ENCODE measurements around the gene ARNT2.

ARNT2 gene

DNA sequence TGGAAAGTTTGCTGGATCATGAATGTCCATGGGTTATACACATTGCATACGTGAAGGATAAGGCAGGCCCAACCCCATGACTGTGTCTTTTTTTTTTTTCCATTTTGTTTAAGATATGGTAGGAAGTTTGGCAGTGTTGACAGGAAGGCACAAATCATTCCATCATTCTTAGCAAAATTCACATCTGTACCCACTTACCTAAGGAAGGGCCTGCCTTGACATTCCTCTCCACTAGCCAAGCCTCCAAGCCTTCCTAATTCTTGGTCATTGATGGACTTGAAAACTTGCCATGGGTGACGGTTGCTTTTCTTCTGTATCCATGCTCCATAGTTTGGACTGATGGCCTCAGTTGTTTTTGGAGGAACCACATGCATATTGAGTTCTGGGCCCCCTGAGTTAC lies 54.4 kb downstream of the ARNT2 start:
- H3K4me2 ChIP-seq (ENCODE audit: low read length): no peak overlapping the region
- no peaks in the 10 kb centered on the region for H3K9me3 ChIP-seq (replicated peaks; ENCODE audit: low read length)
- no peak overlapping the region for H3K4me3 ChIP-seq (ENCODE audit: low read length)
- no peaks in the 10 kb centered on the region for H3K36me3 ChIP-seq (ENCODE audit: insufficient read depth, low read length)
- peaks cover 35% of the 10 kb centered on the region for H3K4me1 ChIP-seq (ENCODE audit: control insufficient read depth, insufficient read depth, low read length)
- H3K27me3 ChIP-seq (ENCODE audit: control insufficient read depth, insufficient read depth, low read length): no peaks in the 10 kb centered on the region
- no peak overlapping the region for H3K9ac ChIP-seq (ENCODE audit: low read depth, low read length)

DNA sequence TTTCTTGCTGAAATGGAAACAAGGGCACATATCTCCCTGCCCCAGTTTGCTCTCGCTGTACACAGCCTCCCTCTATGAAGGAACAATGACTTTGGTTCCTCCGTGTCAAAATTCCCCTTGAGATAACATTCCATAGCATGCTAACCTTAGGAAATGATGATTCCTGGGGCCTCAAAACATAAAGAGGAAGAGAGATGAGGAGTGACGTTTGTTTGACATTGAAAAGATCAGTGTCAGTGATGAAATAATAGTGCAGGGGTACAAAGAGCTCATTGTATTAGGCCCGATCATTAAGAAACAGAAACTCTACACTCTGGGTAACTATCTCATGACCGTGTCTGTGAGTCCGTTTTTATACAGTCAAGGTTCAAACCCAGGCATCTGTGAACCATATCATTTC lies 55.2 kb downstream of the ARNT2 start:
- no peaks in the 10 kb centered on the region for H3K9me3 ChIP-seq (replicated peaks; ENCODE audit: low read length)
- no peak overlapping the region for H3K4me2 ChIP-seq (ENCODE audit: low read length)
- no peak overlapping the region for H3K9ac ChIP-seq (ENCODE audit: low read depth, low read length)
- no peak overlapping the region for H3K4me3 ChIP-seq (ENCODE audit: low read length)
- H3K27me3 ChIP-seq (ENCODE audit: control insufficient read depth, insufficient read depth, low read length): no peaks in the 10 kb centered on the region
- H3K36me3 ChIP-seq (ENCODE audit: insufficient read depth, low read length): no peaks in the 10 kb centered on the region
- H3K4me1 ChIP-seq (ENCODE audit: control insufficient read depth, insufficient read depth, low read length): peaks cover 34% of the 10 kb centered on the region

GRCh38 chr15:80459818-80460217 lies 55.6 kb downstream of the ARNT2 start:
- no peaks in the 10 kb centered on the region for H3K27me3 ChIP-seq (ENCODE audit: control insufficient read depth, insufficient read depth, low read length)
- peaks cover 31% of the 10 kb centered on the region for H3K4me1 ChIP-seq (ENCODE audit: control insufficient read depth, insufficient read depth, low read length)
- H3K4me3 ChIP-seq (ENCODE audit: low read length): no peak overlapping the region
- no peak overlapping the region for H3K4me2 ChIP-seq (ENCODE audit: low read length)
- no peaks in the 10 kb centered on the region for H3K9me3 ChIP-seq (replicated peaks; ENCODE audit: low read length)
- H3K9ac ChIP-seq (ENCODE audit: low read depth, low read length): no peak overlapping the region
- no peaks in the 10 kb centered on the region for H3K36me3 ChIP-seq (ENCODE audit: insufficient read depth, low read length)

DNA sequence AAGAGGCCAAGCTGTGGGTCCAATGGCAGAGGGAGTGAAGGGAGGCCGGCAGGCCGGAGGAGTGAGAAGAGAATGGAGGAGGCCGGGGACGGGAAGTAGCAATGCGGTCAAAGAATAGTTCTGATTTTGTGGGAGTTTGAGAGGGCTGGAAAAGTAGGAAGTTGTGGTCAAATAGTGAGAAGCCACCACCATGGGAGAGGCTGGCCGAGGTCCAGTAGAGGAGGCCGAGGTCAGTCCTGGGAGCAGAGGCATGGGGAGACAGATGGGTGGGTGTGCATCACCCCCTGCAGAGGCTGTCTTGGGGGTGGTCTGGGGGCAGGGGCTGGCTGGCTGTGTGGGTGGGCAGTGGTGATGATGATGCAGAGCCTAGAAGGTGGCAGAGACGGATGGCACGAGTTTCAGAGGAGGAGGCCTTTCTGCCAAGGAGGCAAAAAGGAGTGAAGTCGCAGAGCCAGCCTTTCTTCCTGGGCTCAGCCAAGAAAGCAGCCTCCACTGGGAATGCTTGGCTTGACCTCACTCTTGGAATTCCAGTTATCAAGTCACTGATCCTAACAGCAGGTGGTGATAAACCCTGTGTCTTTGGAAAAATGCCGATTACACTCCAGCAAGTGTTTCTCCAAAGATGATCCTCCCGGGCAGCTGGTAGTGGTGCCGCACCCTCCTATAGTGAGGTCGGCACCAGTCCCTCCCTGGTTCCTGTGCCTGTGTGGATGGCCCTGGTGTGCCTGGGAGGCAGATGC lies 57.3 kb downstream of the ARNT2 start:
- Histone ChIP-seq H3K4me2 (ENCODE audit: low read length) (no peak overlapping the region), H3K9me3 (replicated peaks; ENCODE audit: low read length) (no peaks in the 10 kb centered on the region), H3K4me3 (ENCODE audit: low read length) (no peak overlapping the region), H3K27me3 (ENCODE audit: control insufficient read depth, insufficient read depth, low read length) (no peaks in the 10 kb centered on the region), H3K4me1 (ENCODE audit: control insufficient read depth, insufficient read depth, low read length) (peaks cover 20% of the 10 kb centered on the region), H3K9ac (ENCODE audit: low read depth, low read length) (no peak overlapping the region), H3K36me3 (ENCODE audit: insufficient read depth, low read length) (no peaks in the 10 kb centered on the region)

- Histone ChIP-seq H3K9ac (ENCODE audit: low read depth, low read length) (no peak overlapping the region), H3K36me3 (ENCODE audit: insufficient read depth, low read length) (no peaks in the 10 kb centered on the region), H3K4me3 (ENCODE audit: low read length) (no peak overlapping the region), H3K4me2 (ENCODE audit: low read length) (no peak overlapping the region), H3K27me3 (ENCODE audit: control insufficient read depth, insufficient read depth, low read length) (no peaks in the 10 kb centered on the region), H3K9me3 (replicated peaks; ENCODE audit: low read length) (no peaks in the 10 kb centered on the region), H3K4me1 (ENCODE audit: control insufficient read depth, insufficient read depth, low read length) (peaks cover 15% of the 10 kb centered on the region)
Observed at GRCh38 chr15:80462111-80462510, 57.9 kb downstream of the ARNT2 start.

DNA sequence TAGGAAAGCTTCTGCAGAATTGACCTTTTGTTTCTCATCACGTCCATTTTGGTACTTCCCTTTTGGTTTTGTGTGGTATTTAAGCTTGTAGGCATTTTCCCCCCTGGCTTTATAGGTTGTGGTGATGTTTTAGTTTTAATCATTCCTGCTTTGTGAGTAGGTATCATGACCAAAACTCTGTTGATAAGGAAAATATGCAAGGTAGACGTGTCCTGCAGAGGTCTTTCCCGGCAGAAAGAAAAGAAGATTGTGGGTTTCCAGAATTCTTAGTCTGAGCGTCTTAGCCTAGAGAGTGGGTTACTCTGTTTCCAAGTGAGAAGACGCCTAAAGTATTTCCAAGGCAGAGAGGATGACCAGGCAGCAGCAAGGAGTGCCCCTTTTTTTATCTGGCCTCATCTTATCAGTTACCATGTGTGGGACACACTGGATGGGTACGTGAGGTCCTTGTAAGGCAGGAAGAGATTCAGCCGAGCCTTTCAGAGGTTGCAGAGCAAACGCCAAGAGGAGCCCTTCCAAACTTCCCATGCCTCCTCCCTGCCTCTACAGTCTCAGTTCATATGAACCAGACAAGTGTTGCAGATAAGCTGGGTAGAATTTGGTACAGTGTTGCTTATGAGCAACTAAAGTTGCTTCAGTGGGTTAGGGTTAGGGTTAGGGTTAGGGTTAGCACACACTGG lies 58.8 kb downstream of the ARNT2 start:
- H3K27me3 ChIP-seq (ENCODE audit: control insufficient read depth, insufficient read depth, low read length): no peaks in the 10 kb centered on the region
- no peak overlapping the region for H3K4me2 ChIP-seq (ENCODE audit: low read length)
- H3K9ac ChIP-seq (ENCODE audit: low read depth, low read length): no peak overlapping the region
- no peaks in the 10 kb centered on the region for H3K36me3 ChIP-seq (ENCODE audit: insufficient read depth, low read length)
- H3K4me1 ChIP-seq (ENCODE audit: control insufficient read depth, insufficient read depth, low read length): peaks cover 11% of the 10 kb centered on the region
- no peak overlapping the region for H3K4me3 ChIP-seq (ENCODE audit: low read length)
- H3K9me3 ChIP-seq (replicated peaks; ENCODE audit: low read length): no peaks in the 10 kb centered on the region

- Histone ChIP-seq H3K4me2 (ENCODE audit: low read length) (no peak overlapping the region), H3K27me3 (ENCODE audit: control insufficient read depth, insufficient read depth, low read length) (no peaks in the 10 kb centered on the region), H3K4me1 (ENCODE audit: control insufficient read depth, insufficient read depth, low read length) (peaks cover 11% of the 10 kb centered on the region), H3K9ac (ENCODE audit: low read depth, low read length) (no peak overlapping the region), H3K9me3 (replicated peaks; ENCODE audit: low read length) (no peaks in the 10 kb centered on the region), H3K4me3 (ENCODE audit: low read length) (no peak overlapping the region), H3K36me3 (ENCODE audit: insufficient read depth, low read length) (no peaks in the 10 kb centered on the region)
Observed at GRCh38 chr15:80464951-80465625, 60.9 kb downstream of the ARNT2 start.

DNA sequence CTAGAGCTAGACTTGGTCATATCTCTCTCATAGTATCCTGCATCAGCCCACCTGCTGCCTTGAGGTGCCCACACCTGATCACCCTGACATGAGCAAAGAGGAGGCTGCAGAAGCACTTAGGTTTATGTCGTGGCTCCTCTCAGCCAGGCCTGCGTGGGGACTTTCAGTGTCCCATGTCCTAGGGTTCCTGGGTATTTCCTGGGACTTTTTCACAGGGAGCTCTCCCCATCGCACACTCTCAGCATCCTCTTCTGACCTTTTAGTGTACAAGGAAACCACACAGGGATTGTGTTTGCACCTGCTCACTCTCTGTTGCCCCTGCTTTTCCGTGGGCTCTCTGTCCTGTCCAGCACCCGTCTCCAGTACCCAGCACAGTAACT lies 61.4 kb downstream of the ARNT2 start:
- peaks cover 11% of the 10 kb centered on the region for H3K4me1 ChIP-seq (ENCODE audit: control insufficient read depth, insufficient read depth, low read length)
- no peaks in the 10 kb centered on the region for H3K27me3 ChIP-seq (ENCODE audit: control insufficient read depth, insufficient read depth, low read length)
- no peak overlapping the region for H3K4me3 ChIP-seq (ENCODE audit: low read length)
- no peak overlapping the region for H3K9ac ChIP-seq (ENCODE audit: low read depth, low read length)
- H3K4me2 ChIP-seq (ENCODE audit: low read length): no peak overlapping the region
- H3K9me3 ChIP-seq (replicated peaks; ENCODE audit: low read length): no peaks in the 10 kb centered on the region
- no peaks in the 10 kb centered on the region for H3K36me3 ChIP-seq (ENCODE audit: insufficient read depth, low read length)

DNA sequence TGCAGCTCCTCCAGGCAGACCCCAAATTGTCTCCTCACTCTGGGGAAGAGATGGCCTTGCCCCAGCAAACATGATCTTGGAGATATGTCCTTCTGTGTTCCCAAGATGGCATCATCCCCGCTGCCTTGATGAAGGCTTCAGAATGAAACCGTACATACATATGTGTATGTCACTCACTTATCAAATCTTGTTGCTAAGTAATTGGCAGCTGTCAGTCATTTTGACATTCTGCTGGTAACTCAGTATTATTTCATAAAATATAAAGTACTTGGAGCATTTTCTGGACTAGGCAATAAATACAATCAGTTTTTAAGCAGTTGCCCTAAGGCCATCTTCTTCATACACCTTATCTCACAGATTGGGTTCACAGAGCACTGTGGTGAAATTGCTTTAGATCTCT lies 62.4 kb downstream of the ARNT2 start:
- no peak overlapping the region for H3K4me3 ChIP-seq (ENCODE audit: low read length)
- no peaks in the 10 kb centered on the region for H3K36me3 ChIP-seq (ENCODE audit: insufficient read depth, low read length)
- H3K4me1 ChIP-seq (ENCODE audit: control insufficient read depth, insufficient read depth, low read length): peaks cover 7% of the 10 kb centered on the region
- no peak overlapping the region for H3K9ac ChIP-seq (ENCODE audit: low read depth, low read length)
- no peaks in the 10 kb centered on the region for H3K9me3 ChIP-seq (replicated peaks; ENCODE audit: low read length)
- H3K27me3 ChIP-seq (ENCODE audit: control insufficient read depth, insufficient read depth, low read length): no peaks in the 10 kb centered on the region
- no peak overlapping the region for H3K4me2 ChIP-seq (ENCODE audit: low read length)

DNA sequence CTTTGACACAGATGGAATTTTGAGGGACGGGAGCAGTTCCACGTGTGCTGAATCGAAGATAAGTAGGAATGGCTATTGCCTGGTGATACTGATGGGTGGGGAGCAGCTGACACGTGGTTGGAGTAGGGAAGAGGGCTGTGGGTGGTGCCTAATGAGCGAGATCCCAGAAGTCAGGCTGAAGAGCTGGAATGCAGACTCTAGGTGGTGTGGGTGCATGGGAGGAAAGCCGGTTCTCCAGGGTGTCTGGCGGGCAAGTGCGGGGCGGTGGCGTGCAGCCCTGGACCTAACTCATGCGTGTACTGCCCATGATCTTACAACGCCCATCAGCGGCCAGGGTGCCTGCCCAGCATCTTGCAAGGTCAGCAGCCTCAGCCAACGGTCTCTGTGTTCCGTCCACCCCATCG lies 63.1 kb downstream of the ARNT2 start:
- Histone ChIP-seq H3K4me1 (ENCODE audit: control insufficient read depth, insufficient read depth, low read length) (no peaks in the 10 kb centered on the region), H3K36me3 (ENCODE audit: insufficient read depth, low read length) (no peaks in the 10 kb centered on the region), H3K9ac (ENCODE audit: low read depth, low read length) (no peak overlapping the region)

GRCh38 chr15:80468796-80469195 lies 64.6 kb downstream of the ARNT2 start:
- Histone ChIP-seq H3K4me2 (ENCODE audit: low read length) (no peak overlapping the region), H3K4me3 (ENCODE audit: low read length) (no peak overlapping the region), H3K9me3 (replicated peaks; ENCODE audit: low read length) (no peaks in the 10 kb centered on the region), H3K36me3 (ENCODE audit: insufficient read depth, low read length) (no peaks in the 10 kb centered on the region), H3K27me3 (ENCODE audit: control insufficient read depth, insufficient read depth, low read length) (no peaks in the 10 kb centered on the region), H3K4me1 (ENCODE audit: control insufficient read depth, insufficient read depth, low read length) (no peaks in the 10 kb centered on the region), H3K9ac (ENCODE audit: low read depth, low read length) (no peak overlapping the region)

More for the DNA sequence above, 63.1 kb downstream of the ARNT2 start:
- no peaks in the 10 kb centered on the region for H3K9me3 ChIP-seq (replicated peaks; ENCODE audit: low read length)
- no peaks in the 10 kb centered on the region for H3K27me3 ChIP-seq (ENCODE audit: control insufficient read depth, insufficient read depth, low read length)
- H3K4me3 ChIP-seq (ENCODE audit: low read length): no peak overlapping the region
- no peak overlapping the region for H3K4me2 ChIP-seq (ENCODE audit: low read length)

Measured in skeletal muscle satellite cell (primary cell).